ENCODE data around the gene FLT1.

The FLT1 gene

GRCh38 chr13:28406733-28407266 is 88.1 kb downstream of the FLT1 start:
- TF ChIP-seq GATA3 (IDR thresholded peaks at IDR 0.05; ENCODE audit: low read depth, low read length) (no peak), GATA2 (IDR thresholded peaks at IDR 0.05; ENCODE audit: low read depth, low read length) (no peak)

DNA sequence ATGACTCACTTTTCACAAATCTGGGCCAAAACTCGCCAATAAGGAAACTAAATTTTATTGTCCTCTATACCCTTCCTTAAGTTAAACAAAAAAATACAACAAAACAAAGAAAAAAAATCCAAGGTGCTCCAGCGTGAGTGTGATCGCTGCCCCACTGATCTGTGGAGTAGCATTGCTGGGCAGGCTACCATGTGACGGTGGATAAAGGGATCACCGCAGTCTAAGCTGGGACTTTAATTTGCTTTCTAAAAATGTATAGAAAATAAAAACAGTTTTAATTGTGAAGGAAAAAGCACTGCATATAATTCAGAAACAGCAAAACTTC is 92.9 kb downstream of the FLT1 start:
- TF ChIP-seq GATA3 (IDR thresholded peaks at IDR 0.05; ENCODE audit: low read depth, low read length), result no peak

DNA sequence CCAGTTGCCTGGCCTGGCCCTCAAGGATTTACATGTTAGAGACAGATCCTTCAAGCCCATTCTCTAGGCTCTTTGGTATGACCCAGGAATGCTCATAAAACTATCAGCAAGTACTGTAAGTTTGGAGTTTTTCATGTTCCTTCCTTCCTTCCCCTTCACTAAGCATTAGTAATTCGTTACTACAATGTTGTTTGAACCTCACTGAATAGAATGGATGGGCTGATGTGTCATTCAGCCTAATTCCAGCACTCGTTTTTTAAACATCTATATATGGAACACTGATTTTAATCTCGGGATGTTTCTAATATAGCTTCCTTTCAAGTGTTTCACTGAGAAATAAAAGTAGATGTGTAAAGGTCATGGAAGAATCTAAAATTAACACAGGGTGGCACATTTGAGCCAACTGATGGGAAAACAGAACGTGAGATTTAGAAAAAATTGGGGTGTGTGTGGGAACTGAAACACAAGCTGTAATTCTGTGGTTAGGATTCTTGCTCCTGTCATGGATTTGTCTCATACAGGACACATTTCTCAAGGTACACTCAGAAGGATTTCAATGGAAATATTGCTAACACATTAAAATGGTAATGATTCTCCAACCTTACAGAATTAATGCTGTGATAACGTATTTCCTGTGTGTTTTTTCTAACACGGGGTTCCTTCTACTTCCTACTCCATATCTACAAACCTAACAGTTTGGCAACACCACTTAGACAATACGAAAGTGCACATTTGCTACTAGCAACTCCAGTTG is 93.4 kb downstream of the FLT1 start:
- TF ChIP-seq GATA2 (IDR thresholded peaks at IDR 0.05; ENCODE audit: low read depth, low read length) (no peak), GATA3 (IDR thresholded peaks at IDR 0.05; ENCODE audit: low read depth, low read length) (no peak)

DNA sequence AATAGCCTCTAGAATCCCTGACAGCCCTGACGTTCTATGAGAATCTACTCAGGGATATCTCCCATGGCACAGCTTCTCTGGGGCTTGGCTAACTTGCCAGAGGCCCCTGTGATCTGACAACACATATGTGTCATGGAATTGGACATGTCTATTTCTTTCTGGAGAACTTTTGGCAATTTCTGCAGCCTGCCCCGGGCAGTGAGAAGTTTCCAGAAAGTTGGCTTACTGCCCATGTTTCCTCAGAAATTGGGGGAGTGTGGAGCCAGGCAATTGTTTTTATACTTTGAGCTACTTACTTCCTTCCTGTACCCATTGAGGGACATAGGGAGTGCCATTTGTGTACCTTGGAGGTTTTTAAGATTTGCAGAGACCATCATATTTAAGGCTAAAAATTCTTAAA is 98.9 kb downstream of the FLT1 start:
- TF ChIP-seq GATA2 (IDR thresholded peaks at IDR 0.05; ENCODE audit: low read depth, low read length), result no peak

DNA sequence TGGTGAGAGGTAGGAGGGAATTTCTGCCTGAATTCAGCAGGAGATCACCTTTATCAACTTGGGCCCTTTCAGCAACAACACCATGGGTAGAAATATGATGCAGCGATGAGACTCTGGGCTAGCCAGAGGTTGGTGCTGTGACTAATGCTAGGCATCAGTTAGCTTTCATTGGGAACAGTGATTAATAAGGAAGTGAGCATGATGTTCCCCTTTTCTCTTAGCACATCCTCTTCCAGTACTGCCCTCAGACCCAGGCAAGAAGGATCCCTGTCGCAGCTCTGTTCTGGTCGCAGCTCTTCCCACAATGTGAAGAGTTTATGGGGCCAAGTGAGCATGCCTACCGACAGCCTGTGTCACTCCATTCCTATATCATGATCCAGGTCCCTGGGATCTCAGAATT is 100.5 kb downstream of the FLT1 start:
- TF ChIP-seq GATA3 (IDR thresholded peaks at IDR 0.05; ENCODE audit: low read depth, low read length) (no peak), GATA2 (IDR thresholded peaks at IDR 0.05; ENCODE audit: low read depth, low read length) (no peak)

DNA sequence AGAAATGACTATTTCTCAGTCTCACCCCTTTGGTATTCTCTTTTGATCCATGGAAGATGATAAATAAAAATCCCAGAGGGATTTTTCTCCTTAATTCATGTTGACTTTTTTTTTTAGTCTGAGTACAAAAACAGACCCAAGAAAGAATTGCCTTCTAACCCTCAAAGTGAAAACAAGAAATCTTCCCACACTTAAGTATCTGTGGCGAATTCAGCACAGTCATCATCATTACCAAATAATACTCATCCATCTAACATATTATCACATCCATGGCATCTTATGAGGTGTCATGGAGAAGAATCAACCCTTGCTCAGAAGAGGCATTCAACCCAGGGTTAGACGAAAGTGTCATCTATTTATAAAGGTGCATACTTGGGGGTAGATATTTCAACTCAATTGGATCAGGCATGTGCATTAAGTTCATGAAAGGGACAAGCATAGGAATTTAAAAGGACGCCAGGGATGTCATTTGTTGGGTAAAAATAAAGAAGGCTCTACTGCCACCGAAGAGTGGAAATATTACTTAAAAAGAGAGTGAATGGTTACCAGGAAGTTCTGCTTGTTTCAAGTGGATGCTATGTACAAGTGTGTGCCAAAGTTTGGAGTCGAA is 101.9 kb downstream of the FLT1 start:
- TF ChIP-seq GATA3 (IDR thresholded peaks at IDR 0.05; ENCODE audit: low read depth, low read length) (no peak), GATA2 (IDR thresholded peaks at IDR 0.05; ENCODE audit: low read depth, low read length) (no peak)

DNA sequence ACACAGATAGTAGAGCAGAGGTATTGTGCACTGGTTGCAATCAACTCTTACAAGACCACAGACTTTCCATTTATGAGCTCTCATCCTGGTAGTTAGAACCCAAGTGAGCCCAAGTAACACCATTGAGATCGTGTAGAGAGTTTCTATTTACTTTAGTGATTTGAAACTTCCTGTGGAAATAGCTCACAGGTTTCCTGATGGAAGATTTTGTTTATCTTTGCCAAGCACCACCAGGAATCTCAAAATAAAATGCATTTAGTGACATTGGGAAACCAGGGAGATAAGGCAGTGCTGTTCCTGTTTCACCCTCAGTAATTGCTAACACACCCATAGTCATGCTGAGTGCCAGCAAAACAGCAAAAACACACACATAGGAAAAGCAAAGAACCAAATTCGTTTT is 102.5 kb downstream of the FLT1 start:
- TF ChIP-seq GATA3 (IDR thresholded peaks at IDR 0.05; ENCODE audit: low read depth, low read length) (no peak), GATA2 (IDR thresholded peaks at IDR 0.05; ENCODE audit: low read depth, low read length) (peak; percentile 38; the same call in 1 of the 2 replicates)

DNA sequence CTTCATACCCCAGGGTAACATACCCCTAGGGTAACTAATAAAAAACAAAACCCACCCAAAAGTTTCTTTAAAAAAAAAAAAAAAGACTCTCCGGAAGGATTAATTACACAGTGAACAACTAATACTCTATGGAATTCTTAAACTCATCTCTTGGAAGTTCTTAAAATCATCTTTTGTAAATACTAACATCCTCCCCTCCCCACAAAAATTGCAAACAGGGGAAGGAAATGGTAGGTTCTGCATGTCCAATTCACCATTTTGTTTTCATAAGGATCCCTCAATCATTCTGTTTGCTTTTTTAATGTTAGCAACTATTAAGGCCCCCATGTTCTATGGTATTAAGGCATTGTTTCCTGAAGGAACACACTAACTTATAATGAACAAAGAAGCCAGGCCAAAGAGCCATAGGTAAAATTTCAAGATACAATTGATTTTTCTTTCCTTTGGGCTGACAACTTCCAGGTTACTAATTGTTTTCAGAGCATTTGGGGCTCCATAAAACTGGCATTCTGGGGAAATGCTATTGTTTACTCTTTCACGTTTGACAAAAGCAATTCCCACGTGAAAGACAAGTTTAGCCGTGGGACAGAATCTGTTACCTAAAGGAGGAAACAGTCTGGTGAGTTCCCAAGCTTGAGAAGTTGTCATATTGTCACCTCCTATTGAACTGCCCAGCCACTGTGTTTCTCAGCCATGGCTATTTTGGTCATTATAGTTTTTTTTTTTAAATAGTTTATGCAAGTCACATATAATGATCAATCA is 107.0 kb downstream of the FLT1 start:
- no peak for TF ChIP-seq GATA2 (IDR thresholded peaks at IDR 0.05; ENCODE audit: low read depth, low read length)
- TF ChIP-seq GATA3 (IDR thresholded peaks at IDR 0.05; ENCODE audit: low read depth, low read length), result no peak

DNA sequence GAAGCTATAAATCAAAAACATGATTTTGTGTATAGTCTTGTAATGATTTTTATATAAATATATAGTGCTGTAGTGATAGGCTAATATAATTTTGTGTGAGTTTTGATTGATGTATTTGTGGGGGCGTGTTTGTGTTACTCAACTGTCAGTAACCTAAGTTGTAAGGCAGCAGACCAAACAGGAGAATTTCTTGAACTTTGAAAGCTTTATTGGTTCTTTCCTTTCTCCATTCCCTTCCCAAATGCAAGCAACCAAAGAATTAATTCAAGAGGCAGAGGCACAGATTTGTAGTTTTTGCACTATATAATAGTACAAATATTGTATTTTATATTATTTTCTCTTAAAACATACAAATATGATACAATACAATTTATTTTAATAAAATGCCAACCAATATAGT is 109.6 kb downstream of the FLT1 start:
- TF ChIP-seq GATA3 (IDR thresholded peaks at IDR 0.05; ENCODE audit: low read depth, low read length), result no peak
- no peak for TF ChIP-seq GATA2 (IDR thresholded peaks at IDR 0.05; ENCODE audit: low read depth, low read length)

- TF ChIP-seq GATA2 (IDR thresholded peaks at IDR 0.05; ENCODE audit: low read depth, low read length) (no peak), GATA3 (IDR thresholded peaks at IDR 0.05; ENCODE audit: low read depth, low read length) (no peak)
These were observed 110.1 kb downstream of the FLT1 start for GRCh38 chr13:28384789-28385188.

- TF ChIP-seq GATA2 (IDR thresholded peaks at IDR 0.05; ENCODE audit: low read depth, low read length), result no peak
- no peak for TF ChIP-seq GATA3 (IDR thresholded peaks at IDR 0.05; ENCODE audit: low read depth, low read length)
These were observed 114.6 kb downstream of the FLT1 start for GRCh38 chr13:28380319-28380718.

GRCh38 chr13:28379371-28380083 is 115.4 kb downstream of the FLT1 start:
- TF ChIP-seq GATA3 (IDR thresholded peaks at IDR 0.05; ENCODE audit: low read depth, low read length) (no peak), GATA2 (IDR thresholded peaks at IDR 0.05; ENCODE audit: low read depth, low read length) (no peak)

DNA sequence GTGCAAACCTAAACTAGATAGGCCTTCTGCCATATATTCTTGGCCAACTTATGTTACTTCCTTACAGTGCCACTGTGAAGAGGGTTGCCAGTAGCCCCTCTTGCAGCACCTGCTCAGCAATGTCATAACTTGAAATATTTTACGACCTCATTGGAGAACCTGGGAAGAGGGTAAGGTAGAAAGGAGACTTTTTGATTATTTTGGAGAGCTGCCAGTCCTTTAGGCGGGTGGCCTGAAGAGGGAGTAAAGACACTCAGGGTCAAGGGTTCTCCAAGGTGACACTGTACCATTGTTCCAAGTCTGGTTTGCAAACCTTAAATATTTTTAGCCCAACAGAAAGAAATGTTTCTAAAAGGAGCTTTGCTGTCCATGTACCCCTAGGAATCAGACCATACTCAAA is 118.3 kb downstream of the FLT1 start:
- TF ChIP-seq GATA2 (IDR thresholded peaks at IDR 0.05; ENCODE audit: low read depth, low read length), result no peak
- no peak for TF ChIP-seq GATA3 (IDR thresholded peaks at IDR 0.05; ENCODE audit: low read depth, low read length)

DNA sequence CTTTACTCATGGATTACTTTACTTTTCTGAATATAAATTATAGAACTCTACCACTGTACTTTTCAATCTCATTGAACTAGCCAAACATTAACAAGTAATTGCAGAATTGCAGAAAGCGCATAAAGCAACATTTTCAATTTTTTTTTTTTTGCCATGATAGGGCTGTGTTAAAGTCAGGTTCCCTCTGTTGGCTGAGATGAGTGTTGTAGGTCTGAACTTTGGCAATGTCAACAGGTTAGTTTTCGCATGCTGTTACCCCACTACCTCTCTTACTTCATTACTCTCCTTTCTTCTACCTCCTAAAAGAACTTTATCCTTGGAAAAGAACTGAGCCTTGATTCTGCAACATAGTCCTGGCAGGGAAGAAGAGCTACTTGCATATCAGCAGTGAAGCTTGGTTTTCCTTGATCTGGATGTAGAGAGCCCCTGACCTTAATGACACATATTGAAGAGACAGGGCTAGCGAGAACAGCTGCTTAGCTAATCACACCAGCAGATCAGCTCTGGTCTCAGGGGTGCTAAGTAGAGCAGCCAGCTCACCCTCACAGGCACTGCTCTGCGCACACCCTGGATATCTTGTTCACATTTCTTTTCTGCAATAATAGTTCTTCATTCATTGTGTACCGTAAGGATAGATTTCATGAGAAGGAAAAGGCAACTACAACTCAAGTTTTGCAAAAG is 119.5 kb downstream of the FLT1 start:
- TF ChIP-seq GATA2 (IDR thresholded peaks at IDR 0.05; ENCODE audit: low read depth, low read length) (peak; percentile 81), GATA3 (IDR thresholded peaks at IDR 0.05; ENCODE audit: low read depth, low read length) (peak; percentile 44; the same call in 1 of the 2 replicates)

Measured in SH-SY5Y (cell line).